Mesenchymal stem cell (in vitro differentiated cells and primary cell): Measurements from ENCODE around the gene NPTN.
A peak's percentile ranks its signal among the peaks of the same experiment; 100 is the strongest.

ENCODE experiments used
- DNase-seq: peaks from one replicate; pipeline ENCODE4 v3.0.0-alpha.2; 2013
- H2AFZ ChIP-seq: one replicate; pipeline ENCODE4 v1.6.1; 2013; ENCODE audit warnings: low read depth, mild to moderate bottlenecking, control low read depth, inconsistent platforms, low read length, moderate library complexity
- H2AK5ac ChIP-seq: 2 replicates; pipeline ENCODE4 v1.6.1; 2013; ENCODE audit warnings: low read length, moderate library complexity, mild to moderate bottlenecking, inconsistent platforms; ENCODE audit not compliant: severe bottlenecking
- H2BK120ac ChIP-seq: one replicate; pipeline ENCODE4 v1.6.1; 2013; ENCODE audit warnings: low read depth, mild to moderate bottlenecking, inconsistent platforms, low read length, moderate library complexity
- H2BK12ac ChIP-seq, 2 experiments: one replicate each; pipeline ENCODE4 v1.6.1; 2013; ENCODE audit warnings: inconsistent platforms in 2 of 2, low read length in 2 of 2, mild to moderate bottlenecking in 2 of 2, moderate library complexity in 2 of 2, control low read depth in 1 of 2
- H2BK15ac ChIP-seq: one replicate; pipeline ENCODE4 v1.6.1; 2013; ENCODE audit warnings: mild to moderate bottlenecking, low read depth, inconsistent platforms; ENCODE audit not compliant: poor library complexity, severe bottlenecking
- H2BK5ac ChIP-seq: 2 replicates; pipeline ENCODE4 v1.6.1; 2013; ENCODE audit warnings: low read depth, mild to moderate bottlenecking, low read length, control low read depth, inconsistent platforms; ENCODE audit not compliant: poor library complexity, severe bottlenecking
- H3K14ac ChIP-seq, 2 experiments: one replicate each; pipeline ENCODE4 v1.6.1; 2013; ENCODE audit warnings: inconsistent platforms in 2 of 2, low read length in 2 of 2, control low read depth in 1 of 2, mild to moderate bottlenecking in 1 of 2, moderate library complexity in 1 of 2
- H3K18ac ChIP-seq, 2 experiments: one replicate each; pipeline ENCODE4 v1.6.1; 2013; ENCODE audit warnings: inconsistent platforms in 2 of 2, low read length in 2 of 2, control low read depth in 1 of 2, low read depth in 1 of 2, mild to moderate bottlenecking in 1 of 2
- H3K23ac ChIP-seq, 2 experiments: one replicate each; pipeline ENCODE4 v1.6.1; 2013; ENCODE audit warnings: inconsistent platforms in 2 of 2, low read length in 2 of 2, mild to moderate bottlenecking in 2 of 2, moderate library complexity in 2 of 2, control low read depth in 1 of 2
- H3K27ac ChIP-seq: 2 replicates; pipeline ENCODE4 v1.5.1; 2013; ENCODE audit warnings: mild to moderate bottlenecking, moderate library complexity, low read length, control low read depth, inconsistent platforms; ENCODE audit not compliant: poor library complexity, severe bottlenecking
- H3K27me3 ChIP-seq, 2 experiments: 2 replicates each; pipeline versions ENCODE4 v1.6.1 to v1.7.0; 2013; ENCODE audit warnings: low read length in 2 of 2, mild to moderate bottlenecking in 2 of 2, moderate library complexity in 2 of 2, control low read depth in 1 of 2, inconsistent platforms in 1 of 2; ENCODE audit not compliant: control insufficient read depth in 1 of 2, insufficient read depth in 1 of 2
- H3K36me3 ChIP-seq, 2 experiments: 2 replicates each; pipeline versions ENCODE4 v1.6.1 to v1.7.0; 2013; ENCODE audit warnings: low read length in 2 of 2, control low read depth in 1 of 2, inconsistent platforms in 1 of 2, low read depth in 1 of 2, mild to moderate bottlenecking in 1 of 2; ENCODE audit not compliant: insufficient read depth in 2 of 2, control insufficient read depth in 1 of 2
- H3K4ac ChIP-seq, 2 experiments: one replicate each; pipeline ENCODE4 v1.6.1; 2013; ENCODE audit warnings: inconsistent platforms in 2 of 2, low read length in 2 of 2, mild to moderate bottlenecking in 2 of 2, moderate library complexity in 2 of 2, control low read depth in 1 of 2, low read depth in 1 of 2
- H3K4me1 ChIP-seq: 2 replicates; pipeline ENCODE4 v1.6.1; 2013; ENCODE audit warnings: low read depth, low read length, control low read depth; ENCODE audit not compliant: control insufficient read depth, insufficient read depth
- H3K4me2 ChIP-seq: 2 replicates; pipeline ENCODE4 v1.6.1; 2013; ENCODE audit warnings: low read length, mild to moderate bottlenecking, inconsistent platforms; ENCODE audit not compliant: poor library complexity, severe bottlenecking
- H3K4me3 ChIP-seq, 2 experiments: 2 replicates each; pipeline versions ENCODE4 v1.5.1 to v1.7.0; 2013; ENCODE audit warnings: low read length in 2 of 2, mild to moderate bottlenecking in 2 of 2, control low read depth in 1 of 2, low read depth in 1 of 2; ENCODE audit not compliant: insufficient read depth in 1 of 2
- H3K79me1 ChIP-seq: replicated peaks from 2 replicates; pipeline ENCODE4 v1.6.1; 2013; ENCODE audit warnings: mild to moderate bottlenecking, control low read depth, low read length, inconsistent platforms; ENCODE audit not compliant: poor library complexity, severe bottlenecking
- H3K9ac ChIP-seq: 2 replicates; pipeline ENCODE4 v1.7.0; 2013; ENCODE audit warnings: mild to moderate bottlenecking, low read length, moderate library complexity
- H3K9me3 ChIP-seq: 2 replicates; pipeline ENCODE4 v1.7.0; 2013; ENCODE audit warnings: mild to moderate bottlenecking, low read length; ENCODE audit not compliant: control insufficient read depth
- H4K8ac ChIP-seq: one replicate; pipeline ENCODE4 v1.6.1; 2013; ENCODE audit warnings: inconsistent platforms, mild to moderate bottlenecking, low read length, moderate library complexity
- H4K91ac ChIP-seq: one replicate; pipeline ENCODE4 v1.6.1; 2013; ENCODE audit warnings: mild to moderate bottlenecking, low read length, inconsistent platforms
- WGBS: methylation state at CpG from one replicate; pipeline ENCODE4 v1.1.7; 2013; ENCODE audit warnings: mixed read lengths; 5-methylcytosine and 5-hydroxymethylcytosine counted together

Gene NPTN

DNA sequence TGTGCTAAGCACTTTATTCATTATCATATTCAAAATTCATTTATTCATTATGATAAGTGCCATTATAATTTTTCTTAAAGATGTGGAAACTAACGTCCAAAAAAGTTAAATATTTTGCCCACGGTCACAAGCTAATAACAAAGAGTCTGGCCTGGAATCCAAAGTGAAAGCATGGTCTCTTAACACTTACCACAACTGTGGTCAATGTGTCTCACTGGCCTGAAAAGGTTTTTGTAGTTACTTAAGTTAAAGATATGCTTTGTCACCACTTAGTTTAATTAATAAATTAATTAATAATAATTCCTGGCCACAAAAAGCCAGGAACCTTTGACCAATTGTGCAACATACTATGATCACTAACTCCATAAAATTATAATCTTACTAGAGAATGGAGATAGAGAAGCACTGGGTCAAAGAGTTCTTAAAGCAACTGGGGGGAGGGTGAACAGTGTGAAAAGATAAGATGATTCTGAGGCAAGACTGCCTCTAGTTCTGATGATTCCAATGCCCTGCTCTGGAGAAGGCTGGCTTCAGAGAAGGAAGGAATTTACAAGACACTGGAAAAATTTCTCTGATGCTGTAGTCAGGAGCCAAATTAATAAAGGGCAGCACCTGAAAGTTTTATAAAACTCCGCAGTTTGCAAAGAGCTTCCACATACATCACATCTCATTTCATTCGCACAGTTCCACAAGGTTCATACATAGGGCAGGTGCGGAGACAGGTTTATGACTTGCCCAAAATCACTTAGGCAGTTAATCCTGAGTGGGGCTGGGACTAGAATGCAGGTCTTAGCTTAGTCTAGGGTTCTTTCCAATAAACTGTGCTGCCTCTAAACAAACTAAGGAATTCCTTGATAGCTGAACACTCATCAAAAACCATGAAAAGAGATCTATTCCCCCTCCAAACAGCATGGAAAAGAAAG lies 32.5 kb downstream of the NPTN start:
- Histone ChIP-seq H3K4ac (no peak overlapping the region), H3K4me2 (no peak overlapping the region), H3K14ac (no peak overlapping the region), H3K9me3 (no peaks in the 10 kb centered on the region), H4K8ac (no peak overlapping the region), H2BK5ac (no peak overlapping the region), H3K18ac (peak overlapping the region in 1 of 2 experiments; percentile 42), H3K27ac (no peak overlapping the region), H2BK12ac (no peak overlapping the region), H3K23ac (no peak overlapping the region), H2BK15ac (no peak overlapping the region), H3K36me3 (peaks cover 4 to 10% of the 10 kb centered on the region in 2 experiments), H3K27me3 (no peaks in the 10 kb centered on the region), H3K9ac (peak overlapping the region; percentile 8), H2BK120ac (no peak overlapping the region), H2AFZ (no peak overlapping the region), H3K4me3 (no peak overlapping the region), H4K91ac (no peak overlapping the region), H2AK5ac (peak overlapping the region; percentile 88), H3K79me1 (peaks cover 16% of the 10 kb centered on the region), H3K4me1 (peaks cover 15% of the 10 kb centered on the region)
- DNase-seq = peak; percentile 35
- 95% methylated on average over 5 of the region's 5 CpGs for WGBS

DNA sequence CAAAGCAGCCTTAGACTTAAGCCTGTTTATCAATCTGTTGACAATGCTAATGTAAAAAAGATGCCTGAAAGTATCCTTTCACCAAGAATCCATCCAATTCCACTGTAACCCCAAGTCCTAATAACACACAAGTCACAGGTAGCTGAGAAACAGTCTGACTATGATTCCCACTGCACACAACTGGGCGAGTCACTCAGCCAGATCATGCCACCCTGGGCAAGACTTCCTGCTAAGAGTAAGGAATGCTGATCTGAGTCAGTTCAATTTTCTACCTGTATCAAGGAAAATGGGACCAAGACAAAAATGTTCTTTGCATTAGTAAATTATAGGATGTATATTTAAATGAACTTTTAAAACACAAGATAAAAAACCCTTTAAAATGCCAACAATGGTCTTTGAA lies 33.3 kb downstream of the NPTN start:
- Histone ChIP-seq H3K9ac (peak overlapping the region; percentile 8), H4K91ac (no peak overlapping the region), H3K27me3 (no peaks in the 10 kb centered on the region), H3K18ac (no peak overlapping the region), H3K9me3 (no peaks in the 10 kb centered on the region), H3K4me1 (peaks cover 15% of the 10 kb centered on the region), H3K23ac (no peak overlapping the region), H3K4me3 (no peak overlapping the region), H3K79me1 (peaks cover 19% of the 10 kb centered on the region), H3K4ac (peak overlapping the region in 1 of 2 experiments; percentile 24), H2BK120ac (no peak overlapping the region), H3K14ac (no peak overlapping the region), H3K27ac (peak overlapping the region; percentile 44), H3K4me2 (no peak overlapping the region), H2AFZ (no peak overlapping the region), H2BK15ac (no peak overlapping the region), H4K8ac (no peak overlapping the region), H2AK5ac (no peak overlapping the region), H2BK5ac (no peak overlapping the region), H3K36me3 (peaks cover 4 to 10% of the 10 kb centered on the region in 2 experiments), H2BK12ac (no peak overlapping the region)
- peak; percentile 26 for DNase-seq
- WGBS = 83% methylated on average over 1 of the region's 1 CpG

DNA sequence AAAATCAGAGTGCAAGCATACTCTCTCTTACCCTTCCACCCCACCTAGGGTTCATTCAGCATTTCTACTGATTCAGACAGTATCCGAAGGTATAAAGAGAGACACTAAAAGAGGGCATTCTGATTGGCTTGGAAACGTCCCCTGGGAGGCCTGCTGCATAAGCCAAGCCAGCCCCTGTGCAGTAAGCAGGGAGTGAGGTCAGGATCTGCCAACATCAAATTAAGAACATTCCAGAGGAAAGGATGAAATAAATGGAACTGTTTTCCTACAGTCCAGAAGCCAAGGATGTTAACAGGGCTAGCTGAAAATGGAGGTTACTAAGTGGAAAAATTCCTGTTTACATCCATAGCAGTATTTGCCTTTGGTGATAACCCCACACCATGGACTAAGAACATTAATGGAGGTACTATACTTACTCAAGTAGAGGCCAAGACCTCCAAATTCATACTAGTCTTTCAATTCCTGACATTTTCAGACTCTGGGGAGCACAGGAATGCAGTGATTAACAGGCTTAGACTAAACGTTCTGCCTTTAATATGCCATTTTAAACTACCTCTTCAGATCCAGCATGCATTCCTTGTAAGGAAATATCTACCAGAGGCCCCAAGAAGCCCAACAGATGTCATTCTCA lies 34.5 kb downstream of the NPTN start:
- no peak overlapping the region for H3K18ac ChIP-seq
- no peaks in the 10 kb centered on the region for H3K9me3 ChIP-seq
- no peak overlapping the region for H2BK15ac ChIP-seq
- peak overlapping the region; percentile 34 for H3K27ac ChIP-seq
- H3K36me3 ChIP-seq = peaks cover 1 to 4% of the 10 kb centered on the region in 2 experiments
- H2BK5ac ChIP-seq = no peak overlapping the region
- no peak overlapping the region for H3K23ac ChIP-seq
- H3K14ac ChIP-seq = no peak overlapping the region
- 54% methylated on average over 3 of the region's 3 CpGs for WGBS
- H3K4me1 ChIP-seq = peaks cover 12% of the 10 kb centered on the region
- H2BK12ac ChIP-seq = no peak overlapping the region
- no peak overlapping the region for H2AK5ac ChIP-seq
- no peak overlapping the region for H3K4me3 ChIP-seq
- H4K8ac ChIP-seq = no peak overlapping the region
- no peak overlapping the region for H3K4me2 ChIP-seq
- H2BK120ac ChIP-seq = no peak overlapping the region
- peak overlapping the region; percentile 48 for H3K9ac ChIP-seq
- H3K27me3 ChIP-seq = no peaks in the 10 kb centered on the region
- DNase-seq = peak; percentile 29
- H3K79me1 ChIP-seq = peaks cover 24% of the 10 kb centered on the region
- no peak overlapping the region for H2AFZ ChIP-seq
- H3K4ac ChIP-seq = no peak overlapping the region
- H4K91ac ChIP-seq = no peak overlapping the region

DNA sequence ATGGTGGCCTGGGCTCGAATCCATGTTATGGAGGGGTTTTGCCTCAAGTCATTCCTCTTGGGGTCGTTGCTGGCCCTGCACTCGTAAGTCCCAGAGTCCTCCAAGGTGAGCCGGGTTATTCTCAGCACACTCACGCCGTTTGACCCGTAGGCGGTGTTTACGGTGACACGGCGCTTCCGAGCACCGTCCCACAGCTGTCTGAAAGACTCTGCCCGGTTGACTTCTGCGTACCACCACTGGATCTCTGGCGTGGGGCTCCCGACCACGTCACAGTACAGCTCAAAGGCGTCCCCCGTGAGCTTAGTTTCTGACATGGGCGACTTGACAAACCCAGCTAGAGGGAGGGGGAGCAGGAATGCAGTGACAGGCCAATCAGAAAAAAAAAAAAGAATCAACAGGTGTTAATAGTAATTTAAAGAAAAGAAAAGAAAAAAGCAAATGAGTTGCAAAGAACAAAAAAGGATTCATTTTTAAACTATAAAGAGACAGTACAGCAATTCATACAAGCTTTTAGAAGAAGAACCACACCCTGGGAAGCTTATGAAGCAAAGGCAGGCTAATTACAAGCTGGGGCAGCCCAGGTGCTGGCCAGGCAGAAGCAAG lies 36.1 kb downstream of the NPTN start:
- no peak overlapping the region for H3K18ac ChIP-seq
- H4K8ac ChIP-seq = no peak overlapping the region
- no peak overlapping the region for H3K23ac ChIP-seq
- no peak overlapping the region for H4K91ac ChIP-seq
- no peak overlapping the region for H2BK15ac ChIP-seq
- H3K4me3 ChIP-seq = no peak overlapping the region
- peaks cover 26% of the 10 kb centered on the region for H3K79me1 ChIP-seq
- no peak overlapping the region for H2BK12ac ChIP-seq
- peaks cover 0 to 4% of the 10 kb centered on the region in 2 experiments for H3K36me3 ChIP-seq
- no peak overlapping the region for H2AK5ac ChIP-seq
- no peak overlapping the region for H2AFZ ChIP-seq
- no peak for DNase-seq
- no peak overlapping the region for H2BK120ac ChIP-seq
- no peak overlapping the region for H3K4ac ChIP-seq
- no peak overlapping the region for H3K27ac ChIP-seq
- H2BK5ac ChIP-seq = no peak overlapping the region
- H3K4me2 ChIP-seq = no peak overlapping the region
- H3K14ac ChIP-seq = no peak overlapping the region
- H3K27me3 ChIP-seq = no peaks in the 10 kb centered on the region
- H3K4me1 ChIP-seq = peaks cover 12% of the 10 kb centered on the region
- no peak overlapping the region for H3K9ac ChIP-seq
- 94% methylated on average over 21 of the region's 21 CpGs for WGBS
- no peaks in the 10 kb centered on the region for H3K9me3 ChIP-seq
